Measurements from ENCODE around the gene BRWD1. TPM values are rescaled to one million over a fixed set of nuclear protein-coding genes. Genes with fewer than 3 reads are reported as not detected.

BRWD1 gene
- total and polyA plus RNA-seq, 2 donors (not counting 1 experiment from before 2014, with no cell fraction given): 17.1 to 48.9 TPM

- peaks cover 19% of the 10 kb centered on the region for H3K79me2 ChIP-seq (ENCODE audit: control insufficient read depth, insufficient read depth, low read length)
- H3K36me3 ChIP-seq (ENCODE audit: control insufficient read depth, insufficient read depth, low read length): no peaks in the 10 kb centered on the region
- no peaks in the 10 kb centered on the region for H4K20me1 ChIP-seq (ENCODE audit: control insufficient read depth, extremely low read depth, insufficient read depth, low read length)
- H2AFZ ChIP-seq (ENCODE audit: low read length): peak within 1 kb of the TSS; percentile 84
- TF ChIP-seq EZH2 (IDR thresholded peaks at IDR 0.05; ENCODE audit: low read length, missing control alignments) (no peak), CTCF (conservative IDR thresholded peaks at IDR 0.05 in 1 of 2, IDR thresholded peaks at IDR 0.05 in 1 of 2; ENCODE audit: low read depth in 1 of 2, low read length in 2 of 2) (no peak)
- peak; percentile 92 to 93 for DNase-seq (ENCODE audit: low read depth in 2 of 2)
- H3K27ac ChIP-seq (ENCODE audit: insufficient read depth, low read length): peak within 1 kb of the TSS; percentile 82
- H3K4me3 ChIP-seq (replicated peaks in 1 of 4; ENCODE audit: control extremely low read depth in 1 of 4, insufficient read depth in 1 of 4, low read depth in 3 of 4, low read length in 4 of 4): peak within 1 kb of the TSS; percentile 76 to 92 (median 80)
- H3K27me3 ChIP-seq (ENCODE audit: control insufficient read depth, insufficient read depth, low read length): no peaks in the 10 kb centered on the region
- H3K4me1 ChIP-seq (ENCODE audit: control insufficient read depth, extremely low read depth, insufficient read depth, low read length): peaks cover 3% of the 10 kb centered on the region
- H3K9ac ChIP-seq (ENCODE audit: insufficient read depth, low read length): peak within 1 kb of the TSS; percentile 97
- no peaks in the 10 kb centered on the region for H3K9me3 ChIP-seq (ENCODE audit: control insufficient read depth, insufficient read depth, low read depth, low read length)
- H3K4me2 ChIP-seq (ENCODE audit: extremely low read depth, insufficient read depth, low read length): peak within 1 kb of the TSS; percentile 79
Observed at GRCh38 chr21:39183272-39184049, 130.0 kb downstream of the BRWD1 start, which contains the start of gene PSMG1. TSS of gene PSMG1 (minus strand) at chr21:39183451. CDS start at chr21:39183385, 66 bp downstream.

GRCh38 chr21:39182484-39183271 lies 130.8 kb downstream of the BRWD1 start:
- peak overlapping the region; percentile 84 for H2AFZ ChIP-seq (ENCODE audit: low read length)

More at GRCh38 chr21:39182484-39183271, 130.8 kb downstream of the BRWD1 start:
- H3K27ac ChIP-seq (ENCODE audit: insufficient read depth, low read length): peak overlapping the region; percentile 82
- DNase-seq (ENCODE audit: low read depth in 2 of 2): peak in 1 of 2 donors; percentile 42
- peak overlapping the region; percentile 97 for H3K9ac ChIP-seq (ENCODE audit: insufficient read depth, low read length)
- H3K27me3 ChIP-seq (ENCODE audit: control insufficient read depth, insufficient read depth, low read length): no peaks in the 10 kb centered on the region
- peaks cover 19% of the 10 kb centered on the region for H3K79me2 ChIP-seq (ENCODE audit: control insufficient read depth, insufficient read depth, low read length)
- H3K4me1 ChIP-seq (ENCODE audit: control insufficient read depth, extremely low read depth, insufficient read depth, low read length): peaks cover 3% of the 10 kb centered on the region
- no peaks in the 10 kb centered on the region for H4K20me1 ChIP-seq (ENCODE audit: control insufficient read depth, extremely low read depth, insufficient read depth, low read length)
- peak overlapping the region; percentile 76 to 92 (median 80) for H3K4me3 ChIP-seq (replicated peaks in 1 of 4; ENCODE audit: control extremely low read depth in 1 of 4, insufficient read depth in 1 of 4, low read depth in 3 of 4, low read length in 4 of 4)
- H3K9me3 ChIP-seq (ENCODE audit: control insufficient read depth, insufficient read depth, low read depth, low read length): no peaks in the 10 kb centered on the region
- no peaks in the 10 kb centered on the region for H3K36me3 ChIP-seq (ENCODE audit: control insufficient read depth, insufficient read depth, low read length)
- H3K4me2 ChIP-seq (ENCODE audit: extremely low read depth, insufficient read depth, low read length): peak overlapping the region; percentile 67
- TF ChIP-seq CTCF (conservative IDR thresholded peaks at IDR 0.05 in 1 of 2, IDR thresholded peaks at IDR 0.05 in 1 of 2; ENCODE audit: low read depth in 1 of 2, low read length in 2 of 2) (no peak), EZH2 (IDR thresholded peaks at IDR 0.05; ENCODE audit: low read length, missing control alignments) (no peak)

Data from fibroblast of lung (primary cell).